Pulmonary artery endothelial cell (primary cell): Measurements from ENCODE around the gene MICAL3. TPM values are rescaled to one million over a fixed set of nuclear protein-coding genes. Genes with fewer than 3 reads are reported as not detected.

ENCODE experiments used
- total RNA-seq: library from RNA; depleted of rRNA; stranded (reverse); fragments of >200 nt; gene quantifications from 2 replicates; pipeline ENCODE4 v1.2.3, GENCODE V29; 2014

Gene MICAL3
- total RNA-seq, 1 donor from 2014 or later, result 19.0 TPM

Other genes starting within 250 kb of the MICAL3 start
- 24.7 and 36.2 TPM in 2 replicates for gene PEX26, start 53.4 kb upstream of the MICAL3 start, total RNA-seq
- 7.3 and 12.9 TPM in 2 replicates for gene TUBA8, start 86.2 kb upstream of the MICAL3 start, total RNA-seq
- gene USP18, start 125.6 kb upstream of the MICAL3 start, total RNA-seq, result 37.1 and 64.4 TPM in 2 replicates